Measurements from ENCODE around the gene EIF3I.

Gene EIF3I

DNA sequence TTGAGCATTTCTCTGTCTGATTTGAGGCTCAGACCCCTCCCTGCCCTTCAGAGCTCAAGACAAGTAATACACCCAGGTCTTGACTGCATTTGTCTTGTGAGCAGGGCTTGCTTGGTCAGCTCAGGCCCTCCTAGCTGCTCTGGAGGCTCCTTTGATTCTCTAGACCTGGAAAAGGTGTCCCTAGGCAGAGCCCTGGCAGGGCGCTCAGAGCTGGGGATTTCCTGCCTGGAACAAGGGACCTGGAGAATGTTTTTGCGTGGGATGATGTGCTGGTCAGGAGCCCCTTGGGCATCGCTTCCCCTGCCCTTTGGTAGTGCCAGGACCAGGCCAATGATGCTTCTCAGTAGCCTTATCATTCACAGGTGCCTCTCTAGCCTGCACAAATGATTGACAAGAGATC is 26.7 kb upstream of the EIF3I start:
- H3K4me1 ChIP-seq (ENCODE audit: low read length) = peaks cover 22% of the 10 kb centered on the region
- H3K27ac ChIP-seq (ENCODE audit: low read length) = no peak overlapping the region
- no peaks in the 10 kb centered on the region for H3K79me2 ChIP-seq (ENCODE audit: low read length)
- H3K4me3 ChIP-seq (ENCODE audit: low read length) = no peak overlapping the region
- H2AFZ ChIP-seq (ENCODE audit: low read depth, low read length) = no peak overlapping the region
- H3K27me3 ChIP-seq (ENCODE audit: low read depth, low read length) = no peaks in the 10 kb centered on the region
- H4K20me1 ChIP-seq (ENCODE audit: insufficient read depth, low read length) = no peaks in the 10 kb centered on the region
- H3K9ac ChIP-seq (ENCODE audit: low read length) = no peak overlapping the region
- no peak overlapping the region for H3K4me2 ChIP-seq (ENCODE audit: low read length)
- no peak for TF ChIP-seq EZH2phosphoT487 (IDR thresholded peaks at IDR 0.05; ENCODE audit: low read depth)
- TF ChIP-seq, protein P1, sequence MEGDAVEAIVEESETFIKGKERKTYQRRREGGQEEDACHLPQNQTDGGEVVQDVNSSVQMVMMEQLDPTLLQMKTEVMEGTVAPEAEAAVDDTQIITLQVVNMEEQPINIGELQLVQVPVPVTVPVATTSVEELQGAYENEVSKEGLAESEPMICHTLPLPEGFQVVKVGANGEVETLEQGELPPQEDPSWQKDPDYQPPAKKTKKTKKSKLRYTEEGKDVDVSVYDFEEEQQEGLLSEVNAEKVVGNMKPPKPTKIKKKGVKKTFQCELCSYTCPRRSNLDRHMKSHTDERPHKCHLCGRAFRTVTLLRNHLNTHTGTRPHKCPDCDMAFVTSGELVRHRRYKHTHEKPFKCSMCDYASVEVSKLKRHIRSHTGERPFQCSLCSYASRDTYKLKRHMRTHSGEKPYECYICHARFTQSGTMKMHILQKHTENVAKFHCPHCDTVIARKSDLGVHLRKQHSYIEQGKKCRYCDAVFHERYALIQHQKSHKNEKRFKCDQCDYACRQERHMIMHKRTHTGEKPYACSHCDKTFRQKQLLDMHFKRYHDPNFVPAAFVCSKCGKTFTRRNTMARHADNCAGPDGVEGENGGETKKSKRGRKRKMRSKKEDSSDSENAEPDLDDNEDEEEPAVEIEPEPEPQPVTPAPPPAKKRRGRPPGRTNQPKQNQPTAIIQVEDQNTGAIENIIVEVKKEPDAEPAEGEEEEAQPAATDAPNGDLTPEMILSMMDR (IDR thresholded peaks at IDR 0.05; ENCODE audit: low read depth, low read length) = no peak
- H3K36me3 ChIP-seq (replicated peaks; ENCODE audit: low read depth, low read length) = peaks cover 36% of the 10 kb centered on the region
- no peaks in the 10 kb centered on the region for H3K9me3 ChIP-seq (ENCODE audit: insufficient read depth, low read length)

GRCh38 chr1:32195972-32196823 is 26.0 kb upstream of the EIF3I start:
- H3K27ac ChIP-seq (ENCODE audit: low read length) = no peak overlapping the region
- H3K79me2 ChIP-seq (ENCODE audit: low read length) = no peaks in the 10 kb centered on the region
- H2AFZ ChIP-seq (ENCODE audit: low read depth, low read length) = no peak overlapping the region
- no peak for TF ChIP-seq EZH2phosphoT487 (IDR thresholded peaks at IDR 0.05; ENCODE audit: low read depth)
- TF ChIP-seq, protein P1 (IDR thresholded peaks at IDR 0.05; ENCODE audit: low read depth, low read length) = no peak
- H4K20me1 ChIP-seq (ENCODE audit: insufficient read depth, low read length) = no peaks in the 10 kb centered on the region
- no peaks in the 10 kb centered on the region for H3K27me3 ChIP-seq (ENCODE audit: low read depth, low read length)
- no peak overlapping the region for H3K4me2 ChIP-seq (ENCODE audit: low read length)
- H3K9ac ChIP-seq (ENCODE audit: low read length) = no peak overlapping the region
- no peak overlapping the region for H3K4me3 ChIP-seq (ENCODE audit: low read length)
- H3K9me3 ChIP-seq (ENCODE audit: insufficient read depth, low read length) = no peaks in the 10 kb centered on the region
- H3K36me3 ChIP-seq (replicated peaks; ENCODE audit: low read depth, low read length) = peaks cover 33% of the 10 kb centered on the region
- peaks cover 22% of the 10 kb centered on the region for H3K4me1 ChIP-seq (ENCODE audit: low read length)

DNA sequence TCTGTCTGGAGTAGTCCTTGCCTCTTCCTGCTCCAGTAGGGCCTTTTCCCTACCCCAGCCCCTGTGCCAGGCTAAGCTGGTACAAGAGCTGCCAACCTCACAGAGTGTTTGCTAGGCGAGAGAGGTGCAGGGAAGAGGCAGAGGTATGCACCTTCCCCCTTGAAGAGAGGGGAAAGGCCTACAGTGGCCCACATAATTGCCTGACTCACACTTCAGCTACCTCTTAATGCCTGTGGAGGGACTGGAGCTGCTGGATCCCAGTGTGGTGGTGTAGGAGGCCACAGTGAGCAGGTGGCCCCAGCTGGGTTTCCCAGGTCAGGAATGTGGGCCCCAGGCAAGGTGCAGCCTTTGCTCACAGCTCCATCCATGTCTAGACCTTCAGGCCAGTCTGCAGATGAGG is 25.1 kb upstream of the EIF3I start:
- H3K9ac ChIP-seq (ENCODE audit: low read length) = no peak overlapping the region
- peaks cover 7% of the 10 kb centered on the region for H3K79me2 ChIP-seq (ENCODE audit: low read length)
- H3K4me1 ChIP-seq (ENCODE audit: low read length) = peaks cover 29% of the 10 kb centered on the region
- TF ChIP-seq, protein P1 (IDR thresholded peaks at IDR 0.05; ENCODE audit: low read depth, low read length) = no peak
- TF ChIP-seq EZH2phosphoT487 (IDR thresholded peaks at IDR 0.05; ENCODE audit: low read depth) = no peak
- H3K27me3 ChIP-seq (ENCODE audit: low read depth, low read length) = no peaks in the 10 kb centered on the region
- H3K4me3 ChIP-seq (ENCODE audit: low read length) = no peak overlapping the region
- H3K9me3 ChIP-seq (ENCODE audit: insufficient read depth, low read length) = no peaks in the 10 kb centered on the region
- peaks cover 25% of the 10 kb centered on the region for H3K36me3 ChIP-seq (replicated peaks; ENCODE audit: low read depth, low read length)
- H2AFZ ChIP-seq (ENCODE audit: low read depth, low read length) = no peak overlapping the region
- H4K20me1 ChIP-seq (ENCODE audit: insufficient read depth, low read length) = no peaks in the 10 kb centered on the region
- no peak overlapping the region for H3K27ac ChIP-seq (ENCODE audit: low read length)
- no peak overlapping the region for H3K4me2 ChIP-seq (ENCODE audit: low read length)

DNA sequence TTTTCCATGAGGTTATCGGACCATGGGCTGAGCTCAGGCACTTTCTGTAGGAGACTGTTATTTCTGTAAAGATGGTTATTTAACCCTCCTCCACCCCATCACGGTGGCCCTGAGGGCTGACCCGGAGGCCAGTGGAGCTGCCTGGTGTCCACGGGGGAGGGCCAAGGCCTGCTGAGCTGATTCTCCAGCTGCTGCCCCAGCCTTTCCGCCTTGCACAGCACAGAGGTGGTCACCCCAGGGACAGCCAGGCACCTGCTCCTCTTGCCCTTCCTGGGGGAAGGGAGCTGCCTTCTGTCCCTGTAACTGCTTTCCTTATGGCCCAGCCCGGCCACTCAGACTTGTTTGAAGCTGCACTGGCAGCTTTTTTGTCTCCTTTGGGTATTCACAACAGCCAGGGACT is 24.4 kb upstream of the EIF3I start:
- no peaks in the 10 kb centered on the region for H4K20me1 ChIP-seq (ENCODE audit: insufficient read depth, low read length)
- H3K27me3 ChIP-seq (ENCODE audit: low read depth, low read length) = no peaks in the 10 kb centered on the region
- H3K79me2 ChIP-seq (ENCODE audit: low read length) = peaks cover 15% of the 10 kb centered on the region
- no peak overlapping the region for H3K4me3 ChIP-seq (ENCODE audit: low read length)
- no peak overlapping the region for H3K4me2 ChIP-seq (ENCODE audit: low read length)
- H3K4me1 ChIP-seq (ENCODE audit: low read length) = peaks cover 37% of the 10 kb centered on the region
- H3K9me3 ChIP-seq (ENCODE audit: insufficient read depth, low read length) = no peaks in the 10 kb centered on the region
- TF ChIP-seq, protein P1 (IDR thresholded peaks at IDR 0.05; ENCODE audit: low read depth, low read length) = no peak
- no peak for TF ChIP-seq EZH2phosphoT487 (IDR thresholded peaks at IDR 0.05; ENCODE audit: low read depth)
- H2AFZ ChIP-seq (ENCODE audit: low read depth, low read length) = no peak overlapping the region
- H3K9ac ChIP-seq (ENCODE audit: low read length) = no peak overlapping the region
- peaks cover 23% of the 10 kb centered on the region for H3K36me3 ChIP-seq (replicated peaks; ENCODE audit: low read depth, low read length)
- H3K27ac ChIP-seq (ENCODE audit: low read length) = no peak overlapping the region

Data from OCI-LY3 (cell line).